LHCN-M2 (cell line): ENCODE measurements around the gene IGSF8. TPM values are rescaled to one million over a fixed set of nuclear protein-coding genes. Genes with fewer than 3 reads are reported as not detected.
A peak's percentile ranks its signal among the peaks of the same experiment; 100 is the strongest.
"Not testable (repeated sequence)": the region's sequence is repeated elsewhere in the genome, so short reads cannot be mapped to it uniquely, and the experiment has no call there.

Source experiments
- DNase-seq: peaks from one replicate; pipeline ENCODE4 v3.0.0-alpha.2; 2012; ENCODE audit warnings: low read depth
- total RNA-seq: library from RNA; depleted of rRNA; stranded (reverse); fragments of >200 nt; gene quantifications from 2 replicates; pipeline ENCODE4 v1.2.3, GENCODE V29; 2014

IGSF8 gene
- total RNA-seq, 1 experiment from 2014 or later: 22.2 TPM

GRCh38 chr1:160068225-160068624 is 30.2 kb downstream of the IGSF8 start:
- no peak for DNase-seq

GRCh38 chr1:160066829-160067745 is 31.3 kb downstream of the IGSF8 start:
- DNase-seq: no peak

- DNase-seq: no peak
Observed at GRCh38 chr1:160064746-160065145, 33.7 kb downstream of the IGSF8 start.

GRCh38 chr1:160064164-160064563 is 34.3 kb downstream of the IGSF8 start:
- DNase-seq: no peak

GRCh38 chr1:160063176-160063575 is 35.2 kb downstream of the IGSF8 start:
- DNase-seq: no peak

GRCh38 chr1:160062230-160062532 is 36.2 kb downstream of the IGSF8 start:
- DNase-seq: no peak

- DNase-seq: no peak
Observed at GRCh38 chr1:160061369-160062229, 36.8 kb downstream of the IGSF8 start.

- DNase-seq: no peak
Observed at GRCh38 chr1:160058087-160058486, 40.3 kb downstream of the IGSF8 start.

GRCh38 chr1:160056648-160057169 is 41.7 kb downstream of the IGSF8 start:
- DNase-seq: no peak

- DNase-seq: no peak
Observed at GRCh38 chr1:160053548-160054365, 44.7 kb downstream of the IGSF8 start.

- no peak for DNase-seq
Observed at GRCh38 chr1:160052936-160053335, 45.5 kb downstream of the IGSF8 start.

- no peak for DNase-seq
Observed at GRCh38 chr1:160050619-160051018, 47.8 kb downstream of the IGSF8 start.

GRCh38 chr1:160050182-160050581 is 48.2 kb downstream of the IGSF8 start:
- not testable (repeated sequence) for DNase-seq

- no peak for DNase-seq
Observed at GRCh38 chr1:160049101-160049500, 49.3 kb downstream of the IGSF8 start.

GRCh38 chr1:160048335-160048734 is 50.1 kb downstream of the IGSF8 start:
- no peak for DNase-seq

GRCh38 chr1:160047111-160047991 is 51.1 kb downstream of the IGSF8 start:
- DNase-seq: no peak

GRCh38 chr1:160046494-160047110 is 51.8 kb downstream of the IGSF8 start:
- DNase-seq: peak; percentile 93

GRCh38 chr1:160045653-160046052 is 52.8 kb downstream of the IGSF8 start:
- no peak for DNase-seq

GRCh38 chr1:160043543-160043942 is 54.9 kb downstream of the IGSF8 start:
- no peak for DNase-seq
